Measurements from ENCODE around the gene CYSLTR2.
A peak's percentile ranks its signal among the peaks of the same experiment; 100 is the strongest.
"Not testable (repeated sequence)": the region's sequence is repeated elsewhere in the genome, so short reads cannot be mapped to it uniquely, and the experiment has no call there.

The CYSLTR2 gene

DNA sequence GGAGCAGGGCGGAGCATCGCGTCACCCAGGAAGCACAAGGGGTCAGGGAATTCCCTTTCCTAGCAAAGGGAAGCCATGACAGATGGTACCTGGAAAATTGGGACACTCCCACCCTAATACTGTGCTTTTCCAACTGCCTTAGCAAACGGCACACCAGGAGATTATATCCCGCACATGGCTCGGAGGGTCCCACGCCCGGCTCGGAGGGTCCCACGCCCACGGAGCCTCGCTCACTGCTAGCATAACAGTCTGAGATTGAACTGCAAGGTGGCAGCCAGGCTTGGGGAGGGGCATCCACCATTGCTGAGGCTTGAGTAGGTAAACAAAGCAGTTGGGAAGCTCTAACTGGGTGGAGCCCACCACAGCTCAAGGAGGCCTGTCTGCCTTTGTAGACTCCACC lies 42.9 kb downstream of the CYSLTR2 start:
- DNase-seq = not testable (repeated sequence)

DNA sequence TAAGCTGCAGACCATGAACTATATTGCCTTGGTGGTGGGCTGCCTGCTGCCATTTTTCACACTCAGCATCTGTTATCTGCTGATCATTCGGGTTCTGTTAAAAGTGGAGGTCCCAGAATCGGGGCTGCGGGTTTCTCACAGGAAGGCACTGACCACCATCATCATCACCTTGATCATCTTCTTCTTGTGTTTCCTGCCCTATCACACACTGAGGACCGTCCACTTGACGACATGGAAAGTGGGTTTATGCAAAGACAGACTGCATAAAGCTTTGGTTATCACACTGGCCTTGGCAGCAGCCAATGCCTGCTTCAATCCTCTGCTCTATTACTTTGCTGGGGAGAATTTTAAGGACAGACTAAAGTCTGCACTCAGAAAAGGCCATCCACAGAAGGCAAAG lies 53.7 kb downstream of the CYSLTR2 start:
- DNase-seq = no peak

DNA sequence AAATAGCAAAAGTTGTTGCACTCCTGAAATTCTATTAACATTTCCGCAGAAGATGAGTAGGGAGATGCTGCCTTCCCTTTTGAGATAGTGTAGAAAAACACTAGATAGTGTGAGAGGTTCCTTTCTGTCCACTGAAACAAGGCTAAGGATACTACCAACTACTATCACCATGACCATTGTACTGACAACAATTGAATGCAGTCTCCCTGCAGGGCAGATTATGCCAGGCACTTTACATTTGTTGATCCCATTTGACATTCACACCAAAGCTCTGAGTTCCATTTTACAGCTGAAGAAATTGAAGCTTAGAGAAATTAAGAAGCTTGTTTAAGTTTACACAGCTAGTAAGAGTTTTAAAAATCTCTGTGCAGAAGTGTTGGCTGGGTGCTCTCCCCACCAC lies 55.0 kb downstream of the CYSLTR2 start:
- DNase-seq = no peak

DNA sequence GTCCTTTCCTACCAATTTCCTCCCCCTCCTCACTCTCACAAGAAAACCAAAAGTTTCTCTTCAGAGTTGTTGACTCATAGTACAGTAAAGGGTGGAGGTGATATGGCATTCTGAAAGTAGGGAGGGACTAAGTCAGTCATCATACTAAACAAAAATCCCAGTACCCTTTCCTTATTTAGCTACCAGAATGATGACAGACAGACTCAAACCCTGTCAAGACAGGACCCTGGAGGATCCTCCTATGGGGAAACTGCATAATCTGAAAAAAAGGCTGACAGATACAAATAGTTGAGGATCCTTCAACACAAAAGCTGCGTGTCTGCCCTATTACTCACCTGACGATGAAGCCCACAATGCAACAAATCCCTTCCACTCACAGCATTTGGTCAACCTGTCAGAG lies 55.5 kb downstream of the CYSLTR2 start:
- DNase-seq = no peak

DNA sequence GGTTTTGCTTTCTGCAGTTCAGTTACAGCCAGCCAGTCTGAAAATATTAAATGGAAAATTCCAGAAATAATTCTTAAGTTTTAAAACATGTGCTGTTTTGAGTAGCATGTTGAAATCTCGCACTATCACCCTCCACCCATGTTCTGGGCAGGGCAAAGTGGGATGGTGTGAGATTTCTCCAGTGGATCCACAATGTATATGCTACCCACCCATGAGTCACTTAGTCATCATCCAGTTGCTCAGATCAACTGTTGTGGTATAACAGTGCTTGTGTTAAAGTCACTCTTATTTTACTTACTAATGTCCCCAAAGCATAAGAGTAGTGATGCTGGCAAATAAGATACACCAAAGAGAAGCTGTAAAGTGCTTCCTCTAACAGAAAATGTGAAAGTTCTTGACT lies 56.4 kb downstream of the CYSLTR2 start:
- no peak for DNase-seq

DNA sequence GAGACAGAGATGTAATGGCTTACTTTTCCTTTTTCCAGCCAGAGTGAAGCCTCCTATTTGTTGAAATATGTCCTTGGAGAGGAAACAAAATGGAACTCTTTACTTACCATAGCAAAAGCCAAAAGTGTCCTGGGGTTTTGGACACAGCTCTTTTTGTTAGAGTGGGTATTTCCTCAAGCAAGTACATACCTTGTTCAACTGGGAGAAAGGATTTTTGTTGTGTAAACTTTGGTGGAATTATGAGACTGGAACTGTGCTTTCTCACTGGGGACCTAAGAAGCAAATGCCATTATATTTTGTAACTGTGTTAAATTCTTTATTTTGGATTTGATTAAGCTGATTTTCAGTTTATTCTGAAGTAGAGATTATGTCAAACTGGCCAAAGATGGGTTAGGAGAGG lies 58.4 kb downstream of the CYSLTR2 start:
- DNase-seq = no peak

DNA sequence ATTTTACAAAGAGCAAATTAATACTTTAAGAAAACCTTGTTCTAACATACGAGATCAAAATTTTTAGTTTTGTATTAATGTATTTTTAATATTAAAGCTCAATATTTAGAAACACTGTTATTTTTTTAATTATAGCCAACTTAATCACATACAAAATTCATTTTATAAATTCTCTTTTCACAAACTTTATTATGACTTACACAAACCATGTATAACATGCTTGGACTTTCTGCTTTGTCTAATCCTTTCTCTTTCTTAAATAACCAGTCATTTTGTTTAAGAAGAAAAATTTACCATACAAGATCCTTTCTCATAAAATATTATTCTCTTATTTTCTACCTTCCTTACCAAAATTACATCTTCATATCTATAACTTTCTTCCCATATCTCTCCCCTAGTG lies 62.2 kb downstream of the CYSLTR2 start:
- no peak for DNase-seq

DNA sequence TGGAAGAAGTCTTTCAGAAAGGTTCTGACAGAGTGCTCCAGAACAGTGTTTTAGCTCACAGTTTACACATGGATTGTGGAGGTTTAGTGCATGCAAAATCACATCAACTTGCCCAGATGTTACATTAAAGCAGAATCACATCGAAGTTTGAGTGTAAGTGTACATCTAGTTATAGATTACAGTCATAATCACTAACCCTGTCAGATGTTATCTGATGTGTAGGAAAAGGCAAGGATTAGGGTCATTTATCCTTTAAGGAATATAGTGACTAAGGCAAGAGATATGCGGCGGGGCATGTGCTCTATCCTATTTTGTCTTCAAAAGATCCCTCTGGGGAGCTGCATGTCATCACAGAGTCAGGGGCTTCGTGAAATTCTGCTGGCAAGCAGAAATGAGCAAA lies 66.9 kb downstream of the CYSLTR2 start:
- no peak for DNase-seq

DNA sequence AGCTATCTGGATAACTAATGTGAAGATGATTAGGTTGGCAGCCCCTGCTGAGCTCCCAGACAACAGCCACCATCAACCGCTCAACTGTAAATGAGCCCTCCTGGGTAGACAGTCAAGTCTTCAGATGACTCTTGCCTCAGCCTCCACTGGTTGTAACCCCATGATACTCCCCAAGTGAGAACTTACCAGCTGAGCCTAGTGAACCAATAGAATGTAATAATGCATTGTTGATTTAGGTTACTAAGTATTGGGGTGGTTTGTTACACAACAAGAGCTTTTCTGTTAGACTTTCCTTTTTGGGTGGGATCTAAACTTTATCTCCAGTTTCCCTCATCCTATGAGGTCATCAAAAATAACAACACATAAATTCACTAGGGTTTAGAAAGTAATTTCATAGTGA lies 69.4 kb downstream of the CYSLTR2 start:
- DNase-seq = no peak

DNA sequence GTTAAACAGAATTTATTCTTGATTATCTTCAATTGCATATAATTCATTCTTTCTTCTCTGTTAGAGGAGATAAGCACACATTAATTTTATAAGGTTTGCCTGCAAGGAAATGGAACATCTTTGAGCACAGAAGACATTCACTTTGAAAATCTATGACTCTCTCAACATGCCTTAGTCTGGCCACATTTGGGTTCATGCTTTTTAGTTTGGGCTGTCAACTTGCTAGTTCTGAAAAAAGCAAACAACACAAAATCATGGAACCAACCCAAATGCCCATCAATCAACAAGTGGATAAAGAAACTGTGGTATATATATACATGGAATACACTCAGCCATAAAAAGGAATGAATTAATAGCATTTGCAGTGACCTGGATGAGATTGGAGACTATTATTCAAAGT lies 71.5 kb downstream of the CYSLTR2 start:
- DNase-seq = no peak

DNA sequence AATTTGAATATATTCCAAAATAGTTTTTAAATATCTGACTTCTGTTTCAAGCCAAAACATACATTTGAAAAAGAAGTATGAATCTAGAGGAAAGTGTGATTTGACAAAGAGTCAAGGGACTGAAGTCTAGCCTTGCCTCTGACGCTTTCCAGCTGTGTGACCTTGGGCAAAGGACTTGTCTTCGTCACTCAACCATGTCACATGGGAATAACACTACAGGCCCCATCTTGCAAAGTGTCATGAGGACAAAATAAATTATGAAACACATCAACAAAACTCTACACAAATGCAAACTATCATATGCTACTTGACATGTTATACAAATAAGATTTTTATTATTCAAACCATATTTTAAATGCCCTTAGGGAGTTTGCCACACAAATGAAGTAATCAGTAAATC lies 73.0 kb downstream of the CYSLTR2 start:
- no peak for DNase-seq

DNA sequence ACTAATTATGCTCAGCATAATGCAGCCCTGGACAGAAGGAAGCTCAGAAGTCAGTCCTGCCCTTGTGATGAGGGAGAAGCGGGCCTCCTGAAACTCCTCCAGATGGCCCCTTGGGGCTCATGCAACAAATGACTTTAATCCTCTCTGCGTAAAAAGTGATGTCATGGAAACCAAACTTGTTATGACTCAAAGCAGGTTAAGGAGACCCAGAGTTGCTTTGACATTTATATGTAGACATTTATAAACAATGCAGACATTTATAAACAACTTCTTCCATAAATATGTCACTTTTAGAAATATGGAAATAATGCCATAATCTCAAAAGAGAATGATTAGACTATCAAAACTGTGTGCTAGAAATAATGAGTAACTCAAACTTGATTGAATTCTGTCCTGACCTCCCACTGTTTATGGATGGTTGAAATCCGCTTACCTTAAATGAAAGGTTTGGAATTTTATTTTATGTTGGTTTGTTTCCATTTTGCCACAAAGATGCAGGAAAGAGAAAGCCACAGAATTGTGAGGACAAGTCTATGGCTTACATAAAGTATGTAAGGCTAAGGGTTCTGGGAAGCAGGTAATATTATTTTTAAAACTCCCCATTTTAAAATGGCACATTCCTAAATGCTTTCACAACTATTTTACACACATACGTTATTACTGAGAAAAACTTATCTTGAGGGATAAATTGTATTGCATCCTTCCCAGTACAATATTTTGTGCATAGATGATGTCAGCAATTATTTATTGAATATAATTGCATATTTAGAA lies 73.7 kb downstream of the CYSLTR2 start:
- DNase-seq = no peak

DNA sequence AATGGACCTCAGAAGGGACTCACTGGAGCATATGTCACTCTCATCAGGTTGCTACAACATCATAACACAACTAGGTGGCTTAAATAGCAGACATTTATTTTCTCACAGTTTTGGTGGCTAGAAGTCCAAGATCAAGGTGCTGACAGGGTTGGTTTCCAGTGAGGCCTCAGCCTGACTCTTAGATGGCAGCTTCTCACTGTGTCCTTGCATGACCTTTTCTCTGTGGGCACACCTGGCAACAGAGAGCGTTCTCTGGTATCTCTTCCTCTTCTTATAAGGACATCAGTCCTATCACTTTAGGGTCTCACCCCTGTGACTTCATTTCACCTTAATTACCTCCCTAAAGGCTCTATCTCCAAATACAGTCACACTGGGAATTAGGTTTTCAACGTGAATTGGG lies 74.5 kb downstream of the CYSLTR2 start:
- DNase-seq = no peak

DNA sequence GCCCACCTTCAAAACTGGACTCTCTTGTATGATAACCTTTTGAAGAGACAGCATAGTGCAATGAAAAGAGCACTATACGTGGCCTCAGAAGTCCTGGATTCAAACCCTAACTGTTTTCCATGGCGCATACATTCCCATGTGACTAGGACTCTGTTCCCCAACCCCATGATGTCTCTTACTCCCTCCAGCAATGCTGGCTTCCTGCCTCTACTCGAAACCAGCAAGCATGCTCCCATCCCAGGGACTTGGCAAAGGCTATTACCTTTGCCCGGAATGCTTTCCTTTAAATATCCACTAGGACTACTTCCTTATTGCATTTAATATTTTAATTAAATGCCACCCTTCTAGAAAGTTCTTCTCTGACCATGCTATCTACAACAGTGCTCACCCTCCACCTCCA lies 75.1 kb downstream of the CYSLTR2 start:
- DNase-seq = no peak

DNA sequence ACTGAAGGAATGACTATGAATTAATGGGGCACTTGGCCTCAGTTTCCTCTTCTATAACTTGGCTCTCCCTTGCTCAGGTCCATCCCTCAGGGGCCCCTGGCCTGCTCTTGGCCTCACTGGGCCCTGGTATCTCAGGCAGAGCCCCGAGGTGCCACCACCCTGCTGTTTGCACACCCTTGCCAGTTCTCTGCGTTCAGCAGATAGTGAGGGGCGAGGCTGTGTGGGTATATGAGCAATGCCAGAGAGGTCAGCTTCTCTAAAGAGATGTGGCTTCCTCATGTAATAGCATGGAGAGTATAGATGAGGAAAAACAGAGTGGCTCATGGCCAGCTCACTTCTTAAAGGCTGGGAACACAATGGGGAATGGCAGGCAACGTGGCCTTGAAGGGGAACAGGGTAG lies 76.1 kb downstream of the CYSLTR2 start:
- DNase-seq = no peak

DNA sequence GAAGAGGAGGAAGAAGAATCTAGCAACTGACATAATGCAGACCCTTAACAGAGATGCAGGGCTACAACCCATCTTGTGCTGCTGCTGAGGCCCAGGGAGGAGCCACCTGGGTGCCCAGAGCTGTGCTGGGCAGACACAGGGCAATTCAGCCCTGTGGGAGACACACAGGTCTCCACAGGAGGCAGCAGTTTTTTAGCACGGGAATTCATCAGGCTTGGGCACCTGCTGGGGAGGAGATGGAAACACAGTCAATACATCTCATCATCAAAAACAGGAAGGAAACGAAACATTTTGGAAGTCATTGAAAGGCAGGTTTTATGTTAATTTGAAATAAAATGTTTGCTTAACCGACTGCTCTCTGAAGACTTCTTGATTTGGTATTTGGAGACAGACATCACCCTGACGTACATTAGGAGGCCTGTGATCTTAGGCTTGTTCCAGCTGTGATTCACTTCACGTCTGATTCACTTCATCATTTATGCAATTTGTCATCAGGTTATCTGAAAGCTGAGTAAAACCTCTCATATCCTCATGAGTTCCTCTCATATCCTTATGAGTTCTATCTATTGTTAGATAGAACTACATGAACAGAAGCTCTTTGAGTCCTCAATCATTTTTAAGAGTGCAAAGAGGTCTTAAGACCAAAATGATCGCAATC lies 77.4 kb downstream of the CYSLTR2 start:
- DNase-seq = no peak

DNA sequence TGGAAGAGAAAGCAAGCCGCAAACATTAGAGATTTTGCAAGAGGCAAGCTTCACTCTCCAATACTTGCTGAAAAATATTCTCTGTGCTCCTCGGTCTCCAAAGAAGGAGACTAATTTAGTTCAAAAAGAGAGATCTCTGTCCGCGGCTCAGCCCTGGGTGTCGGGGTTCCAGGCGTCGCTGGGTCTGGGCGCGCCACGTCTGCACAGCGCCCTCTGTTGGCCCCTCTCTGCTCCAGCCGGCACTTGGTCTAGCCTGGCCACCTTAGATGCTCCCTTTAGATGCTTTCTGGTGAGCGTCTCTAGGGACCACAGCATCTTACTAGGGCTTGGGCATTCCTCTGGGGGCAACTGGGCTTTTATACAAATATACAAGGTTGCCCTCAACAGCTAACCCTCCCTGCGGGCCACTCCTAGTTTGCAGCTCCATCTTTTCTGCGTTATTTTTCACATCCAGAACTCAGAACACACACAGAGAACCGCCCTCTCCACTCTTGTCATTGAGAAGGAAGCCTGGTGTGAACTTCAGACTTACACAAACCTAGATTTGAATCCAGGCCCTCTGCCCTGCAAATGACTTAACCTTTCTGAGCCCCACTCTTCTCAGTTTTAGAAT lies 78.3 kb downstream of the CYSLTR2 start:
- peak; percentile 51 to 55 for DNase-seq

DNA sequence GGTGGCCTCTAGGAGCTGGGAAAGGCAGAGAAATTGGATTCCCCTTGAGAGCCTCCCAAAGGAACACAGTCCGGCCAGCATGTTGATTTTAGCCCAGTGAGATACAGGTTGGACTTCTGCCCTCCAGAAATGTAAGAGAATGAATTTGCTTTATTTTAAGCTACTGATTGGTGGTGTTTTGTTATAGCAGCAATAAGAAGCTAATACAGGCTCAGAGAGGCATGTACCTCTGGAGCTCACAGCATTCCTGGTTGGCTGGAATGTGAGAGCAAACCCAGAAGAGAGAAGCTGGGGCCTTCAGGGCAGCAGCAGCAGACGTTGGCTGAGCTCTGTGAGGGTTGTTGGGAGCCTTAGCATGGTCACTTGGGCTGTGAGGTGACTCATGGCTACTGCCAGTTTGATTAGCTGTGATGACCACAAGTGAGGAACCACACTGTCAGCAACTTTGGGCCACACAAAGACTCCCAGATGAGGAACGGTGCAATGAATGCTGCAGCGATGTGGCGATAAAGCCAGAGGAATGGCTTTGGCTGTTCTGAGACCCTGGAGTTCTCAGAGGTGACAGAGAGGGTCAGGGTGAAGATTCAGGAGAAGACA lies 80.1 kb downstream of the CYSLTR2 start:
- DNase-seq = no peak

DNA sequence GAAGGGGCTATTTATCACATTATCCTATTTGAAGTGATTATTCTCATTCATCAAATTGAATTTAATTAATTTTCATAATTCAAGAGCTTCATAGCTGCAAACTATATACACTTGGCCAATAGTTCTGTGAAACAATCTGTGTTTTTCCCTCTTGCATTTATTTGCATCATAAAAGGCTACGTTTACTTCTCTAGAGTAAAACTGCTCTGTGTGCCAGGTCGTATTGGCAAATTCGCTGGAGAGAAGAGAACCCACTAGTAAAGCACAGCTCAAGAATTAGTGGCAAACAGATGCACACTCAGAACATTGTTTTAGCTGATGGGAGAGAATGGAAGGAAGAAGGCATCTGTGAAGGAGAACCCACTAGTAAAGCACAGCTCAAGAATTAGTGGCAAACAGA lies 81.8 kb downstream of the CYSLTR2 start:
- no peak for DNase-seq

DNA sequence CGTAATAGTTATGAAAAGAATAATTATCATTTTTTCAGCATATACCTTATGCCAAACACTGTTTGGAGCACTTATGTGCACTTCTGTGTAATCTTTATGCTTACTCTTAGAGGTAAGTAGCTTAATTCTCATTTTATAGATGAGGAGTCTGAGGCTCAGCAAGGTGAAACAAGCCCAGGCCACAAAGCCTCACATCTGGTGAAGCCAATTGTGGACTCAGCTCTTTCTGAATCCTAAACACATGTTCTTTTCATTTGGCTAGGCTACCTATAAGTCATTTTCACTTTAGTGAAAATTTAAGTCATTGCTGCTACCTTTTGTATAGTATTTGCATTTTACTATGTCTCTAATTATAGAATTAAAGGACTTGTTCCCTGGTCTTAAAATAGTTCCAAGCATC lies 84.0 kb downstream of the CYSLTR2 start:
- DNase-seq = no peak

DNA sequence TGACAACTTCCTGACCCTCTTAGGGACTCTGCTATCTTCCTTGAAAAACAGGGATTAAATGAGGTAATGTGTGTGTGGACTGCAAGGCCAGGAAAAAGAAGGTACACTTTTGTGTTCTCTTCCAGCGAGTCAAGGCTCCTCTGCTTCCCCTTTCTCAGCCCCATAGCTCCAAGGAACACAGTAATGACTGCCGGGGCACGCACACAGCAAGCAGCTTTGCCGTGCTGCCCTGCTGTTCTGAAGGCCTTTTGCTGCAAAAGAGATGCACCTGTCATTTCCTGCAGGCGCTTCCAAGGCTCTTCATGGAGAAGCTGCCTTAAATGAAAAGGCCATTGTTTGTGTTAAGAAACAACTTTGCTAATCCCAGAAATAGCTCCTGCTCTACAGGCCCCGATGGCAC lies 84.6 kb downstream of the CYSLTR2 start:
- DNase-seq = no peak

DNA sequence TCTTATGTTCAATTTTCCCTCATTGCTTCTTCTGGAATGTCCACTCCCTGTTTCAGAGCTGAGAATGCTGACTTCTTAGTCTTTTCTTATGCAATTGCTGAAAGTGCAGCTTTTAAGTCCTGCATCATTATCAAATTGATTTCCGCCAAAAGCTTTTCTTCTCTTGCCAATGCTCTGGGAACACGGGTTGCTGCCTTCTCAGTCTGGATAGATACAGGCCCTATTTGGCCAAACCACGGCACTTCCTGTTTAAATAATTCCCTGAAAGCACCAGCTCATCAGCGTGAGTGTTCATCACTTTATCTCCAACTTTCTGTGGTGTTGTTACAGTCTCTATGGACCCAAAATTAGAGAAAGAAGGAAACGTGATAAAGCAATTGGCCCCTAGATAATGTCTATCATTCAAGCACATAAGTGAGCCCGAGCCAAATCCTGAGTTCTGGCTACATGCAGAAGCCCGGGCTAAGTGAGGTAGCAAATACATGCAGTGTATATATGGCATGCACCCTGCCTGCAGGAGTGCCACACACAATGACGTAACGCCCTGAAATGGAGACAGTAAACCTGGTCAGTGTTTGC lies 85.7 kb downstream of the CYSLTR2 start:
- DNase-seq = no peak

DNA sequence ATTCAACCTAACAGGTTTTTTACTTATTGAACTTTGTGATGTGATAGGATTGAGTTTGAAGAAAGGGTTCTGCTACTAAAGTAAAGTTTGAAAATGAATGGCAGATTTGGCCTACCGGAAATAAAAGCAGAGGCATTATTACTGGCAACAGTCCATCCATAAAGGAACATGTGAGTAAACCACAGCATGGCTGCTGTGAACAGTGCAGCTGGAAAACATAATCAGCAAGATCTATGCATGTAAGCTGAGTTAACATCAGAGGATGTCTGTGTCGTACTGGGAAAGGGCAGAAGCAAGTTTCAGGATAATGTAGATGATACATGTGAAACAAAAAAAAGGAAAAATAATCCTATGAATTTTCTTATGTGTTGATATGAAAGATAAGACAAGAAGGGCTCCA lies 87.6 kb downstream of the CYSLTR2 start:
- no peak for DNase-seq

DNA sequence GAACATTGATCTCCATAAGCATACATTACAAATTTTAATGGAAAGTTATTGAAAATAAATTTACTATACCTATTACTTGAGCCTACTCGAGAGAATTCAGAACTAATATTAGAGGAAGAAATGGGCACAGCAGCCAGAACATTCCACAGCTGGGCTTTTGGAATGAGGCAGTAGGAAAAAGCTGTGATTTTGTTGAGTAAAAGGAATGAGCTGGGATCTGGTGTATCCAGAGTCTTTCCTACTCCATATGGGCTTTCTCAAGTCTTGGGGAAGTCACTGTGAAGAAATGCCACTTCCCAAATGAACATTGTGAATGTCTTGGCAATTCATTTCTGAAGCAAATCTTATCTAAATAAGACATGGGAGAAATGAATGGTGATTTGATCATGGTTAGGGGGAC lies 93.1 kb downstream of the CYSLTR2 start:
- DNase-seq = no peak

Measured in activated CD4-positive, alpha-beta T cell treated with anti-CD3 and anti-CD28 coated beads for 4 hours (primary cell).